OCI-LY3 (cell line): ENCODE measurements around the gene TUBGCP3.

Experiments
- H2AFZ ChIP-seq: fragments of 200-600, 300-600 bp; shearing (Covaris generic); 2 replicates; pipeline ENCODE4 v1.6.0; 2014; ENCODE audit warnings: antibody characterized with exemption, low read depth, low read length
- H3K27ac ChIP-seq: fragments of 200-600, 300-600 bp; sonication (generic); 2 replicates; pipeline ENCODE4 v1.5.1; 2014; ENCODE audit warnings: mild to moderate bottlenecking, low read length, moderate library complexity, mixed read lengths
- H3K27me3 ChIP-seq: fragments of 200-600, 300-600 bp; sonication (generic); 2 replicates; pipeline ENCODE4 v1.6.1; 2014; ENCODE audit warnings: low read depth, low read length, mixed read lengths
- H3K36me3 ChIP-seq: fragments of 200-600, 300-600 bp; sonication (generic); replicated peaks from 2 replicates; pipeline ENCODE3; 2014; ENCODE audit warnings: low read depth, low read length, mixed read lengths
- H3K4me1 ChIP-seq: fragments of 300-600, 200-600 bp; sonication (generic); 2 replicates; pipeline ENCODE4 v1.6.1; 2014; ENCODE audit warnings: low read length, mixed read lengths
- H3K4me2 ChIP-seq: fragments of 200-600, 300-600 bp; sonication (generic); 2 replicates; pipeline ENCODE4 v1.6.1; 2014; ENCODE audit warnings: low read length, mixed read lengths
- H3K4me3 ChIP-seq: fragments of 300-600, 200-600 bp; sonication (generic); 2 replicates; pipeline ENCODE4 v1.5.1; 2014; ENCODE audit warnings: antibody characterized with exemption, mild to moderate bottlenecking, low read length, moderate library complexity
- H3K79me2 ChIP-seq: fragments of 300-600, 200-600 bp; shearing (Covaris generic); 2 replicates; pipeline ENCODE4 v1.6.1; 2014; ENCODE audit warnings: mild to moderate bottlenecking, low read length, mixed read lengths
- H3K9ac ChIP-seq: fragments of 300-600, 200-600 bp; shearing (Covaris generic); 2 replicates; pipeline ENCODE4 v1.6.0; 2014; ENCODE audit warnings: mild to moderate bottlenecking, low read length, moderate library complexity
- H3K9me3 ChIP-seq: fragments of 200-600, 300-600 bp; shearing (Covaris generic); 2 replicates; pipeline ENCODE4 v1.6.1; 2014; ENCODE audit warnings: low read length, mixed read lengths; ENCODE audit not compliant: insufficient read depth
- H4K20me1 ChIP-seq: fragments of 200-600, 300-600 bp; sonication (generic); 2 replicates; pipeline ENCODE4 v1.6.1; 2016; ENCODE audit warnings: low read length, mixed read lengths; ENCODE audit not compliant: insufficient read depth
- EZH2phosphoT487 ChIP-seq: fragments of 200-600 bp; shearing (Covaris generic); IDR thresholded peaks from 2 replicates; pipeline ENCODE4 v1.6.1; 2018; ENCODE audit warnings: antibody characterized with exemption, mixed run types, low read depth
- TF ChIP-seq, protein P1 (sequence below): fragments of 200-600, 300-600 bp; sonication (generic); IDR thresholded peaks from 2 replicates; pipeline ENCODE4 v1.5.1; 2014; ENCODE audit warnings: antibody characterized with exemption, low read length, low read depth

TUBGCP3 gene

DNA sequence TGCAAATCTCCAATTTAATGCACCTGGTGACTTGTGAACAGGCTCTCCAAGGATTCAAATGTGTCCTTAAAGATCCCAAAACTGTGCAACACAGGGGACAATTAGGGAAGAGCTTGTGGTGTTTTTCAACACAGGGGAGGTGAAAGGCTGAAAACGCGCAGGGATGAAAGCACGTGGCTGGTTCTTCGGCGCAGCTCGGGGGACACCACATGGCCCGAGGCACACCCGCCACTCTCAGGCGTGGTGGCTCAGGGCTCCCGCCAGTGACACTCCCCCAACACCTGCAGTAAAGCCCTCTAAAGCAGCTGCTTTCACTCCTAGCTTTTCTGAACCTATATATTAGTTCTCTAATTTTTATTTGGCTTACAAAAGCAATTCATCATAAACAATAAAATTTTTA is 119.9 kb downstream of the TUBGCP3 start:
- H3K27me3 ChIP-seq, result no peaks in the 10 kb centered on the region
- H3K79me2 ChIP-seq, result no peaks in the 10 kb centered on the region
- TF ChIP-seq, protein P1, sequence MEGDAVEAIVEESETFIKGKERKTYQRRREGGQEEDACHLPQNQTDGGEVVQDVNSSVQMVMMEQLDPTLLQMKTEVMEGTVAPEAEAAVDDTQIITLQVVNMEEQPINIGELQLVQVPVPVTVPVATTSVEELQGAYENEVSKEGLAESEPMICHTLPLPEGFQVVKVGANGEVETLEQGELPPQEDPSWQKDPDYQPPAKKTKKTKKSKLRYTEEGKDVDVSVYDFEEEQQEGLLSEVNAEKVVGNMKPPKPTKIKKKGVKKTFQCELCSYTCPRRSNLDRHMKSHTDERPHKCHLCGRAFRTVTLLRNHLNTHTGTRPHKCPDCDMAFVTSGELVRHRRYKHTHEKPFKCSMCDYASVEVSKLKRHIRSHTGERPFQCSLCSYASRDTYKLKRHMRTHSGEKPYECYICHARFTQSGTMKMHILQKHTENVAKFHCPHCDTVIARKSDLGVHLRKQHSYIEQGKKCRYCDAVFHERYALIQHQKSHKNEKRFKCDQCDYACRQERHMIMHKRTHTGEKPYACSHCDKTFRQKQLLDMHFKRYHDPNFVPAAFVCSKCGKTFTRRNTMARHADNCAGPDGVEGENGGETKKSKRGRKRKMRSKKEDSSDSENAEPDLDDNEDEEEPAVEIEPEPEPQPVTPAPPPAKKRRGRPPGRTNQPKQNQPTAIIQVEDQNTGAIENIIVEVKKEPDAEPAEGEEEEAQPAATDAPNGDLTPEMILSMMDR, result no peak
- no peak for TF ChIP-seq EZH2phosphoT487
- H3K36me3 ChIP-seq, result peaks cover 7% of the 10 kb centered on the region
- H3K4me1 ChIP-seq, result no peaks in the 10 kb centered on the region
- H3K9ac ChIP-seq, result no peak overlapping the region
- no peak overlapping the region for H3K4me3 ChIP-seq
- H3K27ac ChIP-seq, result no peak overlapping the region
- no peak overlapping the region for H2AFZ ChIP-seq
- H3K4me2 ChIP-seq, result no peak overlapping the region
- H3K9me3 ChIP-seq, result no peaks in the 10 kb centered on the region
- H4K20me1 ChIP-seq, result no peaks in the 10 kb centered on the region

DNA sequence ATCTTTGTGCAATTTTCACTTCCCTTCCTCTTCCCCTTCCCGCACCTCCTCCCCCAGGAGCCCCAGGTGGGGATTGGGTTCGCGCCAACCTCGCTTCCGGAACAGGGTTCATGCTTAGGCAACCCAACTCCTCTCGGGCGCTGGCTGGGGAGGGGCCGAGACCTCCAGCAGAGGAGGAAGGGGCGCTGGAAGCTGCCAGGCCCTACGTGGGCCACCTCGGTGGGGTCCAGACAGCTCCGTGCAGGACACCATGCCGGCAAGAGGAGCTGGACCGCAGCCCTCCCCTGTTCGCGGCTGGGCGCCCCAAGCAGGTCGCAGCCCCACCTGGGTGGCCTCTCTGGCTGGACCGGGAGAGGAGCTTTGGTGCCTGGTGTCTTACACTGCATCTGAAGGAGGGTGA is 120.7 kb downstream of the TUBGCP3 start:
- H3K27ac ChIP-seq, result no peak overlapping the region
- no peak overlapping the region for H3K9ac ChIP-seq
- H3K4me2 ChIP-seq, result no peak overlapping the region

DNA sequence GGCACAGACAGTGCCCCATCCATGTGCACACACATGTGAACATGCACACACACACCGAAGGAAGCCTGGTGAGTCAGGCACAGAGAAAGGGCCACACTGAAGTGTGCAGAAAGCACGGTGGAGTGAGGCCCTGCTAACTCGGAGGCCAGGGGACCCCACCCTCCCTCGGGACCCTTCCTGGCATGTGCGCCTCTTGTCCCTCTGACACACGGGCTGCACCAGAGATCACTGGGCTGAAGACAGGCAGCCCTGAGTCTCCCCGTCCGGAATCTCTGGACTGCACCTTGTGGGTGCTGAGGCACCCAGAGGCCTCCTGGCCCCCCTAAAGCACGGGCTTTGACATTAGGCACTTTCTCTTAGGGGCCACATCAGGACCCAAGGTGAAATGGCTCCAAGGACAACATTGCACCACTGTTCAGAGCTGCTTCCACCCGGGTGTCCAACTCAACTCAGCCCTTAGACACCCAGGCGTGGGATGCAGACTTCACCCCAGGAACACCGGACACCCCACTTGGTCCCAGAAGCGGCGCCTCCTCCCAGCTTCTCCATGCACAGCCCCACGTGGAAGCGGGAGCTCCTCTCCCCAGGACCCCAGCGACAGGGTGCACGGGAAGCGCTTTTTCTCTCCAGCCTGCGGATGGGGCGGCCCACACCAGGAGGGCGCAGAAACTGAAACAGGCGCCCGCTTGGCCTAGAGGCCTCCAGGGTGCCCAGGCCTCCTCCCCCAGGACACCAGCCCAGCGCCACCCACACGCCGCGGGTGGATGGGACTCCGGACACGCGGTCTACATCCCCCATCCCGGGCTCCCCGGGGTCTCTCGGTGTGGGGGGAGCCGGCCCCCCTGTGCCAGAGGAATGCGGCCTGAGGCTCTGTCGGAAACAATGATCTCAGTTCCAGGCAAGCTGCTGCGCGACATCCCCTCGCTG is 121.6 kb downstream of the TUBGCP3 start:
- Histone ChIP-seq H3K9me3 (no peaks in the 10 kb centered on the region), H2AFZ (no peak overlapping the region), H3K27ac (no peak overlapping the region), H3K4me2 (no peak overlapping the region), H4K20me1 (no peaks in the 10 kb centered on the region), H3K9ac (no peak overlapping the region), H3K27me3 (no peaks in the 10 kb centered on the region), H3K79me2 (no peaks in the 10 kb centered on the region), H3K4me1 (no peaks in the 10 kb centered on the region), H3K36me3 (peaks cover 11% of the 10 kb centered on the region), H3K4me3 (no peak overlapping the region)
- TF ChIP-seq, protein P1, result no peak
- no peak for TF ChIP-seq EZH2phosphoT487

More for the DNA sequence above, 120.7 kb downstream of the TUBGCP3 start:
- no peak overlapping the region for H2AFZ ChIP-seq
- H3K9me3 ChIP-seq, result no peaks in the 10 kb centered on the region
- no peaks in the 10 kb centered on the region for H3K79me2 ChIP-seq
- TF ChIP-seq EZH2phosphoT487, result no peak
- TF ChIP-seq, protein P1, result no peak
- H3K27me3 ChIP-seq, result no peaks in the 10 kb centered on the region
- H3K36me3 ChIP-seq, result peaks cover 5% of the 10 kb centered on the region
- no peak overlapping the region for H3K4me3 ChIP-seq
- H3K4me1 ChIP-seq, result no peaks in the 10 kb centered on the region
- H4K20me1 ChIP-seq, result no peaks in the 10 kb centered on the region

DNA sequence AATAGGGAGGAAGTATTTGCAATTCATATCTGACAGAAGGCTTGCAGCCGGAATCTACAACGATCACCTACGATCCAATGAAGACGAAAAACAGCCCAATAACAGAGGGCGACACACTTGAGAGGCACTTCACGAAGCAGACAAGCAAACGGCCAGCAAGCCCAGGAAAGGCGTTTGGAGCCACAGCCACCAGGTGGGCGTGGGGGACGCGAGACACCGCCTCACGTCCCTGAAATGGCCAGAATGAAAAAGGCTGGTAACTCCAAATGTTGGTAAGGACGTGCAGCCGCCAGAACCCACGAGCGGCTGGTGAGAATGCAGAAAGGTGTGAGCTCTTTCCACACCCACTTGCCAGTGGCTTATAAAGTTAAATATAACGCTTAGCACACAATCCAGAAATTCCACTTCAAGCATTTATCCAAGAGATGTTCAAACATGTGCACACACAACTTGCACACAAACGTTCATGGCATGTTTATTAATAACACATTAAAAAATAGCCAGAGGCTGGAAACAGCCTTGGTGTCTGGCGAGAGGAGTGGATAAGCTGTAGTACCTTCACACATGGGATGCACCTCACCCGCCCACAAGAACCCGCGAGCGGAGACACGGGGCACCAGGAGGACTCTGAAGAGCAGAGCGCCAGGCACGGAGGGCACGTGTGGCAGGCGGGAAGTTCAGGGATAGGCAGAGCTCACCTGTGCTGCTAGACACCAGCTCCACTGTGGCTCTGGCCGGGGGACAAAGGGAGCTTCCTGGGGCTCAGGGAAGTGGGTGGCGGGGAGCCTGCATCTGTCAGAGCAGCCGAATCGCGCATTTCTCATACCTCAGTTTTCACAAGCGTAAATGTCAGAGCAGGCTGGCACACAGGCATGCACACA is 122.5 kb downstream of the TUBGCP3 start:
- no peak overlapping the region for H2AFZ ChIP-seq
- H3K4me3 ChIP-seq, result no peak overlapping the region

More for the DNA sequence above, 122.5 kb downstream of the TUBGCP3 start:
- Histone ChIP-seq H3K4me2 (no peak overlapping the region), H3K9me3 (no peaks in the 10 kb centered on the region), H3K36me3 (peaks cover 11% of the 10 kb centered on the region), H3K27me3 (no peaks in the 10 kb centered on the region), H4K20me1 (no peaks in the 10 kb centered on the region), H3K79me2 (no peaks in the 10 kb centered on the region), H3K9ac (no peak overlapping the region), H3K27ac (no peak overlapping the region), H3K4me1 (no peaks in the 10 kb centered on the region)
- no peak for TF ChIP-seq EZH2phosphoT487
- TF ChIP-seq, protein P1, result no peak
